SK-N-MC (cell line): Measurements from ENCODE around the gene GRIPAP1.

Experiments used
- EZH2 ChIP-seq: fragments of 200-600 bp; sonication (generic); IDR thresholded peaks from one replicate; pipeline ENCODE4 v1.6.1; 2017; ENCODE audit warnings: antibody characterized with exemption
- FOXP2 ChIP-seq: optimal IDR thresholded peaks from 2 replicates; pipeline ENCODE3; 2011; ENCODE audit warnings: mild to moderate bottlenecking, moderate library complexity; ENCODE audit not compliant: insufficient read depth; ENCODE audit errors: extremely low read length, control extremely low read depth
- POLR2AphosphoS5 ChIP-seq: IDR thresholded peaks from 2 replicates; pipeline ENCODE4 v1.6.1; 2012; ENCODE audit warnings: mild to moderate bottlenecking, low read depth, low read length, borderline replicate concordance

- TF ChIP-seq POLR2AphosphoS5 (no peak), FOXP2 (no peak), EZH2 (no peak)
Measured at GRCh38 chrX:49042581-49043219, 40.6 kb upstream of the GRIPAP1 start.
